ENCODE measurements around the gene CRACDL. TPM values are rescaled to one million over a fixed set of nuclear protein-coding genes. Genes with fewer than 3 reads are reported as not detected.
A peak's percentile ranks its signal among the peaks of the same experiment; 100 is the strongest.

The CRACDL gene
- total RNA-seq, 1 donor = not detected

GRCh38 chr2:98929920-98930319 lies 6.1 kb downstream of the CRACDL start:
- TF ChIP-seq, protein P1, sequence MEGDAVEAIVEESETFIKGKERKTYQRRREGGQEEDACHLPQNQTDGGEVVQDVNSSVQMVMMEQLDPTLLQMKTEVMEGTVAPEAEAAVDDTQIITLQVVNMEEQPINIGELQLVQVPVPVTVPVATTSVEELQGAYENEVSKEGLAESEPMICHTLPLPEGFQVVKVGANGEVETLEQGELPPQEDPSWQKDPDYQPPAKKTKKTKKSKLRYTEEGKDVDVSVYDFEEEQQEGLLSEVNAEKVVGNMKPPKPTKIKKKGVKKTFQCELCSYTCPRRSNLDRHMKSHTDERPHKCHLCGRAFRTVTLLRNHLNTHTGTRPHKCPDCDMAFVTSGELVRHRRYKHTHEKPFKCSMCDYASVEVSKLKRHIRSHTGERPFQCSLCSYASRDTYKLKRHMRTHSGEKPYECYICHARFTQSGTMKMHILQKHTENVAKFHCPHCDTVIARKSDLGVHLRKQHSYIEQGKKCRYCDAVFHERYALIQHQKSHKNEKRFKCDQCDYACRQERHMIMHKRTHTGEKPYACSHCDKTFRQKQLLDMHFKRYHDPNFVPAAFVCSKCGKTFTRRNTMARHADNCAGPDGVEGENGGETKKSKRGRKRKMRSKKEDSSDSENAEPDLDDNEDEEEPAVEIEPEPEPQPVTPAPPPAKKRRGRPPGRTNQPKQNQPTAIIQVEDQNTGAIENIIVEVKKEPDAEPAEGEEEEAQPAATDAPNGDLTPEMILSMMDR (IDR thresholded peaks at IDR 0.05; ENCODE audit: extremely low read depth, low read depth, low read length) = no peak
- H3K27me3 ChIP-seq (ENCODE audit: insufficient read depth, low read length) = peaks cover 14% of the 10 kb centered on the region
- no peak overlapping the region for H2AFZ ChIP-seq (ENCODE audit: low read length)
- no peaks in the 10 kb centered on the region for H4K20me1 ChIP-seq (ENCODE audit: insufficient read depth, low read length)
- H3K36me3 ChIP-seq (ENCODE audit: insufficient read depth, low read length) = no peaks in the 10 kb centered on the region
- H3K27ac ChIP-seq (ENCODE audit: low read depth, low read length) = no peak overlapping the region
- no peak for DNase-seq (ENCODE audit: insufficient read length, low spot score, missing footprints)
- peaks cover 9% of the 10 kb centered on the region for H3K4me1 ChIP-seq (ENCODE audit: insufficient read depth, low read length)
- no peaks in the 10 kb centered on the region for H3K9me3 ChIP-seq (ENCODE audit: low read depth, low read length)
- no peak overlapping the region for H3K4me2 ChIP-seq (ENCODE audit: insufficient read depth, low read length)
- no peaks in the 10 kb centered on the region for H3K79me2 ChIP-seq (ENCODE audit: insufficient read depth, low read length)
- no peak overlapping the region for H3K4me3 ChIP-seq (ENCODE audit: insufficient read depth, low read length)

DNA sequence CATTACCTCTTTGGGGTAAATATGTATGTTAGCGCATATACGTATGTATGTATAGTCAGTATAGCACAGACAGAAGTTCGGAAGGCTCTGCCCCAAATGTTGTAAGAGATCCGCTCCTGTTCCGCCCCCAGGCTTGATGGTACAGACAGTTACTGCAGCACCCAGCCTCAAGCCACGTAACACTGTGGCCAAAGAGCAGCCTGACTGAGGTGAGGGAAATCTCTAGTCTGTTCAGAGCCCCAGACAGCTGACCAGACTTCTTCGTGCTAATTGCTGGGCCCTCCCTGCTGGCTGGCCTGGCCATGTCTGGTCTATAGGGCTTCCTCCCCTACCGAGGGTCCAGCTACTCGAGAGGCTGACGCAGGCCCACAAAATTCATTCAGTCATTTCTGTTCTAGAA lies 7.8 kb downstream of the CRACDL start:
- no peak overlapping the region for H3K4me2 ChIP-seq (ENCODE audit: insufficient read depth, low read length)
- H3K79me2 ChIP-seq (ENCODE audit: insufficient read depth, low read length) = no peaks in the 10 kb centered on the region
- peaks cover 1% of the 10 kb centered on the region for H3K27me3 ChIP-seq (ENCODE audit: insufficient read depth, low read length)
- H3K4me1 ChIP-seq (ENCODE audit: insufficient read depth, low read length) = peaks cover 9% of the 10 kb centered on the region
- no peak overlapping the region for H3K4me3 ChIP-seq (ENCODE audit: insufficient read depth, low read length)
- no peaks in the 10 kb centered on the region for H3K9me3 ChIP-seq (ENCODE audit: low read depth, low read length)
- no peak overlapping the region for H2AFZ ChIP-seq (ENCODE audit: low read length)
- H3K36me3 ChIP-seq (ENCODE audit: insufficient read depth, low read length) = no peaks in the 10 kb centered on the region
- H4K20me1 ChIP-seq (ENCODE audit: insufficient read depth, low read length) = no peaks in the 10 kb centered on the region
- no peak for DNase-seq (ENCODE audit: insufficient read length, low spot score, missing footprints)
- H3K27ac ChIP-seq (ENCODE audit: low read depth, low read length) = no peak overlapping the region
- TF ChIP-seq, protein P1 (IDR thresholded peaks at IDR 0.05; ENCODE audit: extremely low read depth, low read depth, low read length) = no peak

DNA sequence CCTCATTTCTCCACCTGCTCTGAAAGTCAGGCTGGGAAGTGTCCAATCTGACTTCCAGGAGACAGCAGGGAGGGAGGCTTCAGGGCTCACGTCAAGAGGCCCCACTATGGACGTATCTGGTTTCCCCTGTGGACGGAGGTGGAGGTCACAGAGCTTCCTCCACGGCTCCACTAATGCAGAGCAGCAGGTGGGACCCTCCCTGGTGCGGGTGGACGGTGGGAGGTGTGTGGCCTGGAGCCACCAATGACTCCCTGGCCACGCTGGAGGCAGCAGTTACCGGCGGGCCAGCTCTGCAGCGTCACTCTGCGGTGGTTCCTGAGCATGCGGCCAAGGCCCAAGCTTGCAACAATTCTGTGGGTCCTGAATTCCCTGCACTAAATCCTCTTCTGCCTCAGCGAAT lies 9.0 kb downstream of the CRACDL start:
- H4K20me1 ChIP-seq (ENCODE audit: insufficient read depth, low read length) = no peaks in the 10 kb centered on the region
- peak; percentile 71 for DNase-seq (ENCODE audit: insufficient read length, low spot score, missing footprints)
- peaks cover 9% of the 10 kb centered on the region for H3K4me1 ChIP-seq (ENCODE audit: insufficient read depth, low read length)
- H3K9me3 ChIP-seq (ENCODE audit: low read depth, low read length) = no peaks in the 10 kb centered on the region
- H3K4me3 ChIP-seq (ENCODE audit: insufficient read depth, low read length) = no peak overlapping the region
- no peak overlapping the region for H3K27ac ChIP-seq (ENCODE audit: low read depth, low read length)
- no peak overlapping the region for H2AFZ ChIP-seq (ENCODE audit: low read length)
- H3K27me3 ChIP-seq (ENCODE audit: insufficient read depth, low read length) = no peaks in the 10 kb centered on the region
- no peaks in the 10 kb centered on the region for H3K36me3 ChIP-seq (ENCODE audit: insufficient read depth, low read length)
- TF ChIP-seq, protein P1 (IDR thresholded peaks at IDR 0.05; ENCODE audit: extremely low read depth, low read depth, low read length) = no peak
- no peak overlapping the region for H3K4me2 ChIP-seq (ENCODE audit: insufficient read depth, low read length)
- H3K79me2 ChIP-seq (ENCODE audit: insufficient read depth, low read length) = no peaks in the 10 kb centered on the region

DNA sequence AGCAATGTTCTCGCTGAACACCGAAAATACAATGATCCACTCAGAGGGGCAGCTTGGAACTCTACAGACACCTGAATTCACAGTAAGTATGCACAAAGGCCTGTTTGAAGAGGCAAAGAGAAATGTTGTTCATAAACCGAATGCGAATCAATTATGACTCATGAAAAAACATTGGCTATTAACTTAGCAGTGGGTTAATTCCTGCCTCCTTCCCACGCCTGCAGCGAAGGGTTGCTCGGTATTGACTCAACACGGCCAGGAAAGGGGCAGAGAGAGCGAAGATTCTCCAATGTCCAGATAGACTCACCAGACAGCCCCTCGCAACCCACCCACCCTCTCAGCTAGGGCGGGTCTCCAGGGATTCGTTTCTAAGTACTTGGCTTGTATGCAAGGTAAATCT lies 9.4 kb downstream of the CRACDL start:
- Histone ChIP-seq H3K9me3 (ENCODE audit: low read depth, low read length) (no peaks in the 10 kb centered on the region), H2AFZ (ENCODE audit: low read length) (no peak overlapping the region), H3K4me2 (ENCODE audit: insufficient read depth, low read length) (no peak overlapping the region), H3K79me2 (ENCODE audit: insufficient read depth, low read length) (no peaks in the 10 kb centered on the region), H3K27me3 (ENCODE audit: insufficient read depth, low read length) (no peaks in the 10 kb centered on the region), H3K27ac (ENCODE audit: low read depth, low read length) (no peak overlapping the region), H4K20me1 (ENCODE audit: insufficient read depth, low read length) (no peaks in the 10 kb centered on the region), H3K4me3 (ENCODE audit: insufficient read depth, low read length) (no peak overlapping the region), H3K36me3 (ENCODE audit: insufficient read depth, low read length) (no peaks in the 10 kb centered on the region), H3K4me1 (ENCODE audit: insufficient read depth, low read length) (peaks cover 9% of the 10 kb centered on the region)
- TF ChIP-seq, protein P1 (IDR thresholded peaks at IDR 0.05; ENCODE audit: extremely low read depth, low read depth, low read length) = no peak
- DNase-seq (ENCODE audit: insufficient read length, low spot score, missing footprints) = peak; percentile 78

Data from osteoblast (primary cell).